Chondrocyte (in vitro differentiated cells): ENCODE measurements around the gene DRG1. TPM values are rescaled to one million over a fixed set of nuclear protein-coding genes. Genes with fewer than 3 reads are reported as not detected.

ENCODE experiments used
- DNase-seq: peaks from one replicate; pipeline ENCODE4 v3.0.0; 2021; ENCODE audit warnings: mixed read lengths, low spot score
- H3K27ac Mint-ChIP-seq: one replicate; pipeline ENCODE4 v1.8.0; 2021; ENCODE audit warnings: mild to moderate bottlenecking, moderate library complexity, mixed read lengths; ENCODE audit not compliant: unreplicated experiment
- H3K27me3 Mint-ChIP-seq: 2 replicates; pipeline ENCODE4 v1.8.0; 2021; ENCODE audit warnings: low read depth, mixed read lengths
- H3K36me3 Mint-ChIP-seq: 2 replicates; pipeline ENCODE4 v1.8.0; 2021; ENCODE audit warnings: low read depth, mixed read lengths
- H3K4me1 Mint-ChIP-seq: 2 replicates; pipeline ENCODE4 v1.8.0; 2021; ENCODE audit warnings: low read depth, mild to moderate bottlenecking, mixed read lengths
- H3K4me3 Mint-ChIP-seq: one replicate; pipeline ENCODE4 v1.8.0; 2021; ENCODE audit warnings: mild to moderate bottlenecking, moderate library complexity, mixed read lengths; ENCODE audit not compliant: unreplicated experiment
- H3K9me3 Mint-ChIP-seq: 2 replicates; pipeline ENCODE4 v1.8.0; 2021; ENCODE audit warnings: low read depth, mixed read lengths
- total RNA-seq: library from RNA; stranded (reverse); gene quantifications from 3 replicates; pipeline ENCODE4 v1.2.1, GENCODE V29; 2021
- TF ChIP-seq, protein P1 (sequence below): fragments of 200-600 bp; sonication (generic); IDR thresholded peaks from 2 replicates; pipeline ENCODE4 v1.5.0; 2021; ENCODE audit warnings: antibody characterized with exemption, mild to moderate bottlenecking, moderate library complexity

Gene DRG1
- total RNA-seq, 1 donor from 2014 or later = 44.2 TPM

DNA sequence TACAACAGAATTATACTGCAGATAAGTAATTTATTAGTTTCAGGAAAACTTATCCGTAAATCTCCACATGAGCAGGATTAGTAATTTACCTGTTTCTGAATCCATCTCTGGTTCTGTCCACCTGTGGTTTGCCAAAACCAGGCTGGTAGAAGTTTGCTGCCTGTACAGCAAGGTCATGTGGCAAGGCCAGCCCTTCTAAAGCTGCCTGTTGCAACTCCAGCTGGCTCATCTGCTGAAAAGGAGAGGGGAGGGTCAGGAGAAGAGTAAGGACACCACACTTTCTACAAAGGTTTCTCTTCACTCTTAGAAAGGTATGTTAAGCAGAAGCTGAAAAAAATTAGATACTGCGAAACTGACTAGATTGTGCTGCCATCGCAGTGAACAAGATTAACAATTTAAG is 47.9 kb downstream of the DRG1 start:
- H3K4me3 Mint-ChIP-seq = no peak overlapping the region
- TF ChIP-seq, protein P1, sequence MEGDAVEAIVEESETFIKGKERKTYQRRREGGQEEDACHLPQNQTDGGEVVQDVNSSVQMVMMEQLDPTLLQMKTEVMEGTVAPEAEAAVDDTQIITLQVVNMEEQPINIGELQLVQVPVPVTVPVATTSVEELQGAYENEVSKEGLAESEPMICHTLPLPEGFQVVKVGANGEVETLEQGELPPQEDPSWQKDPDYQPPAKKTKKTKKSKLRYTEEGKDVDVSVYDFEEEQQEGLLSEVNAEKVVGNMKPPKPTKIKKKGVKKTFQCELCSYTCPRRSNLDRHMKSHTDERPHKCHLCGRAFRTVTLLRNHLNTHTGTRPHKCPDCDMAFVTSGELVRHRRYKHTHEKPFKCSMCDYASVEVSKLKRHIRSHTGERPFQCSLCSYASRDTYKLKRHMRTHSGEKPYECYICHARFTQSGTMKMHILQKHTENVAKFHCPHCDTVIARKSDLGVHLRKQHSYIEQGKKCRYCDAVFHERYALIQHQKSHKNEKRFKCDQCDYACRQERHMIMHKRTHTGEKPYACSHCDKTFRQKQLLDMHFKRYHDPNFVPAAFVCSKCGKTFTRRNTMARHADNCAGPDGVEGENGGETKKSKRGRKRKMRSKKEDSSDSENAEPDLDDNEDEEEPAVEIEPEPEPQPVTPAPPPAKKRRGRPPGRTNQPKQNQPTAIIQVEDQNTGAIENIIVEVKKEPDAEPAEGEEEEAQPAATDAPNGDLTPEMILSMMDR = no peak
- peaks cover 5% of the 10 kb centered on the region for H3K4me1 Mint-ChIP-seq
- no peaks in the 10 kb centered on the region for H3K27me3 Mint-ChIP-seq
- H3K27ac Mint-ChIP-seq = no peak overlapping the region
- DNase-seq = no peak
- no peaks in the 10 kb centered on the region for H3K9me3 Mint-ChIP-seq
- H3K36me3 Mint-ChIP-seq = peaks cover 30% of the 10 kb centered on the region

DNA sequence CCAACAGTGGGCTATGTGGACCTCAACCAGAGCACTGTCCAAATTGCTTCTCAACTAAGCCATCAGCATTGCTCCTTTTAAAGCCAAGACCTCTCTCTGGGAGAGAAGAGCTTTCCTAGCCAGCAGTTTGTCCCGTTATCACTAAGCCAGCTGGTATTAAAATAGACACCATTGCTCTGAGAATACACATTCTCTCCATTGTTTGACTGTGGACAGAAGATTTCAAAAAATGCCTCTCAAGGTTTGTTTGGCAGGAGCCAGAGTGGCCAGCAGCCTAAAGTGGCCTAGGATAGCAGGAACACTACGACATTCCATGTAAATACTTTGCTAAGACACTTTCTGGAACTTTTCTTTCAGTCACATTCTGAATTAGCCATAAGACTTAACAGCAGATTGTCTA is 49.0 kb downstream of the DRG1 start:
- no peak overlapping the region for H3K27ac Mint-ChIP-seq

DNA sequence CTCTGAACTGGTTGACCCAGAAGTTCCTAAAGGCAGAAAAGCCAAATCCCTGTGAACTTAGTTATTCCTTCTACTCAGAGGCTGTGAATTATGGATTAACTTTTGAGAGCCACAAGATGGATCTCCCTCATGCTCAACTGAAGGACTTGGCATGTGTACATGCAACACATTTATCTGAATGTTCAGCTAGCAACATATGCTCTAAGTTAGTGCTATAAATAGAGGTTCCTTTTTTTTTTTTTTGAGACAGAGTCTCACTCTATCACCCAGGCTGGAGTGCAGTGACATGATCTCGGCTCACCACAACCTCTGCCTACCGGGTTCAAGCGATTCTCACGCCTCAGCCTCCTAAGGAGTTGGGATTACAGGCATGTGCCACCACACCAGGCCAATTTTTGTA is 50.1 kb downstream of the DRG1 start:
- DNase-seq = no peak
- Mint-ChIP-seq H3K9me3 (no peaks in the 10 kb centered on the region), H3K36me3 (peaks cover 26% of the 10 kb centered on the region), H3K27me3 (no peaks in the 10 kb centered on the region), H3K4me1 (peaks cover 5% of the 10 kb centered on the region), H3K27ac (peak overlapping the region; percentile 36), H3K4me3 (no peak overlapping the region)
- TF ChIP-seq, protein P1 = no peak

More for the DNA sequence above, 49.0 kb downstream of the DRG1 start:
- Mint-ChIP-seq H3K9me3 (no peaks in the 10 kb centered on the region), H3K27me3 (no peaks in the 10 kb centered on the region), H3K4me3 (no peak overlapping the region), H3K36me3 (peaks cover 26% of the 10 kb centered on the region), H3K4me1 (peaks cover 5% of the 10 kb centered on the region)
- TF ChIP-seq, protein P1 = no peak
- DNase-seq = no peak

DNA sequence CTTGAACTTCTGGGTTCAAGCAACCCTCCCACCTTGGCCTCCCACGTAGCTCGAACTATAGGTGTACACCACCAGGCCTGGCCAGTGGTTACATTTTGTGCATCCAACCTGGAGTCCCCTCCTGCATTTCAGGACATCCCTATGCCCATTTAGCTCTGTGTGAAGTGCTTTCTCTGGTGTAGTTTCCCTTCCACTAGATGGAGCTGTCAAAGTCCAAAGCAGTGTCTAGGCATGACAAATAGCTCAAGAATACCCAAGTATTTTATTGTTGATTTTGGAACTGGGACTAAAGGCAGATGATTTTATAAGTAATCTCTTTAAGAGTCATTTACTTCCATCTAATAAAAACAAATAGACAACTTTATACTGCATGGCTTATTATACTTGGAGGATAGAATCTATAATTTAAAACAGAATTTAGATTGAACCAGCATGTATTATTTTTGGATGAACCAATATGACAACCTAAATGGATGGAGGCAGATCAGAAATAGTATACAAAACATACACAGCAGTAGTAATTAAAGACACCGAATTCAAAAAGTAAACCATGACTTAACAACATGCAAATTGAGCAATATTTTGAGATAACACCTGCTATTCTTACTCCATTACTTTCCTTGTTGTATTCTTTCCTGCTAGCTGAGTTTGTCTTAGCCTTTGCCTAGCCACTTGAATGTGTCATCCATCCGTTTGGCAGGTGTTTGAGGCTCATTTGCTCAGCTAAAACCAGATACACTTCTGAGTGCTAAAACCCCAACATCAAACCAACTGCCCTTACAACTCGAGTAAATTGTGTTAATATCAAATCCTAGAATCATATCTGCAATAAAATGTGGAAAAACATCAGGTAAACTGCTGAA is 52.5 kb downstream of the DRG1 start:
- no peak overlapping the region for H3K4me3 Mint-ChIP-seq
- TF ChIP-seq, protein P1 = peak; percentile 79
- peak overlapping the region; percentile 30 for H3K27ac Mint-ChIP-seq
- H3K36me3 Mint-ChIP-seq = peaks cover 21% of the 10 kb centered on the region
- H3K4me1 Mint-ChIP-seq = peaks cover 5% of the 10 kb centered on the region
- no peak for DNase-seq
- no peaks in the 10 kb centered on the region for H3K9me3 Mint-ChIP-seq
- no peaks in the 10 kb centered on the region for H3K27me3 Mint-ChIP-seq

DNA sequence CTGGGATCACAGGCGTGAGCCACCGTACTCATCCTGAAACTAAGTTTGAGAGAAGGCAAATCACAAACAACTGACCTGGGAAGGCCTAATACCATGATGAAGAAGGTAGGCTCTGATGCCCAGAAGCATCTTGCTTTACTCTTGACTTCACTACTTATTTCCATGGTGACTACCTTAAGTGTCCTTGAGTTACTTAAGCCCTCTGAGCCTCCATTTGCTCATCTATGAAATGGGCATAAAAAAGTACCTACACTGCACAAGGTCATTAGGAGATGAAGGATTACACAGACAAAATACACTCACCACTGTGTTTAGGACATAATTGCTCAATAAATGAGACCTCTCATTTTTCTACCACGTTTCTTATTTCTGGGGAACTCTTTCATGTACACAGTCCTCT is 62.3 kb downstream of the DRG1 start:
- Mint-ChIP-seq H3K27ac (no peak overlapping the region), H3K36me3 (peaks cover 39% of the 10 kb centered on the region), H3K4me1 (no peaks in the 10 kb centered on the region), H3K9me3 (no peaks in the 10 kb centered on the region), H3K4me3 (no peak overlapping the region), H3K27me3 (no peaks in the 10 kb centered on the region)
- no peak for DNase-seq
- TF ChIP-seq, protein P1 = no peak
